Measurements from ENCODE around the gene ADIPOR1.

ADIPOR1 gene

DNA sequence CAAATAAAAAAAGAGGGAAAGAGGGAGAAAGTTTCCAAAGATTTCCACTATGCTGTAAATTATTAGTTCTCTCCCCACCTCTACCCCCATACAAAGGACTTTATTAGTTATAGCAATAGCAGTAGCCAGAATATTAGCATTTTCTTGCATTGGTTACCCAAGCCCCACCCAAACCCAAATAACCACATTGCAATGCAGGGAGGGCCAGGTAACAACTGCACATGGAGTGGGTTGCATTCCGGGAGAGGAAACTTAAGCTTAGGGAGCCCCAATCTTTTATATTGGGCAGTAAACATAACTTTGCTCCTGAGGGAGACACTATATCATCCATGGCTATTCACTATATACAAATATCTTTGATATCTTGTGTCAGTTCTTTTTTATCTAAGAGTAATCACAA lies 6.0 kb downstream of the ADIPOR1 start:
- TF ChIP-seq, protein P1, sequence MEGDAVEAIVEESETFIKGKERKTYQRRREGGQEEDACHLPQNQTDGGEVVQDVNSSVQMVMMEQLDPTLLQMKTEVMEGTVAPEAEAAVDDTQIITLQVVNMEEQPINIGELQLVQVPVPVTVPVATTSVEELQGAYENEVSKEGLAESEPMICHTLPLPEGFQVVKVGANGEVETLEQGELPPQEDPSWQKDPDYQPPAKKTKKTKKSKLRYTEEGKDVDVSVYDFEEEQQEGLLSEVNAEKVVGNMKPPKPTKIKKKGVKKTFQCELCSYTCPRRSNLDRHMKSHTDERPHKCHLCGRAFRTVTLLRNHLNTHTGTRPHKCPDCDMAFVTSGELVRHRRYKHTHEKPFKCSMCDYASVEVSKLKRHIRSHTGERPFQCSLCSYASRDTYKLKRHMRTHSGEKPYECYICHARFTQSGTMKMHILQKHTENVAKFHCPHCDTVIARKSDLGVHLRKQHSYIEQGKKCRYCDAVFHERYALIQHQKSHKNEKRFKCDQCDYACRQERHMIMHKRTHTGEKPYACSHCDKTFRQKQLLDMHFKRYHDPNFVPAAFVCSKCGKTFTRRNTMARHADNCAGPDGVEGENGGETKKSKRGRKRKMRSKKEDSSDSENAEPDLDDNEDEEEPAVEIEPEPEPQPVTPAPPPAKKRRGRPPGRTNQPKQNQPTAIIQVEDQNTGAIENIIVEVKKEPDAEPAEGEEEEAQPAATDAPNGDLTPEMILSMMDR (IDR thresholded peaks at IDR 0.05; ENCODE audit: low read depth, low read length, missing control alignments), result no peak
- no peak overlapping the region for H3K27ac ChIP-seq
- in situ Hi-C loops (cut with HindIII; ENCODE audit: low pct_ligation_motif_present, low sequenced_read_pairs), result no loop called here
- no peak for DNase-seq
- no peak overlapping the region for H3K4me3 ChIP-seq (ENCODE audit: low read depth, low read length)
- peaks cover 15% of the 10 kb centered on the region for H3K36me3 ChIP-seq (replicated peaks)
- H3K27me3 ChIP-seq (replicated peaks), result no peaks in the 10 kb centered on the region

DNA sequence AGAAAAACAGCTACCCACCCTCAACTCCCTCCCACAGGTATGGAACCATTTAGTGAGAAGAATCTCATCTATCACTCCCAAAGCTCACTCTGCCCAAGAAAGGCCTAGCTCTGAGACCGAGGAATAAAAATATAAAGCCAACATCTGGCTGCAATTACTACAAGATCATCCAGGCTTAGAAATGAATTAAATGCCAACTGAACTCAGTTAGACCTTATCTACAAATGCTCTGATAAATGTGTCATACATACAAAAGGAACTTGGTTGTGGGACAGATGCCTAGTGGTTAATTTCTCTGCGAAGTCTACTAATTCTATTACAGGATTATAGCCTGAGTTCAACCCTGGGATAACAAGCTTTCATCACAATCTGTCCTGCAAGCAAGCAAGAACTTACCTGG lies 6.7 kb downstream of the ADIPOR1 start:
- Histone ChIP-seq H3K4me3 (ENCODE audit: low read depth, low read length) (no peak overlapping the region), H3K36me3 (replicated peaks) (peaks cover 17% of the 10 kb centered on the region), H3K27ac (no peak overlapping the region), H3K27me3 (replicated peaks) (no peaks in the 10 kb centered on the region)
- no peak for DNase-seq
- in situ Hi-C loops (cut with HindIII; ENCODE audit: low pct_ligation_motif_present, low sequenced_read_pairs), result no loop called here
- TF ChIP-seq, protein P1 (IDR thresholded peaks at IDR 0.05; ENCODE audit: low read depth, low read length, missing control alignments), result no peak

DNA sequence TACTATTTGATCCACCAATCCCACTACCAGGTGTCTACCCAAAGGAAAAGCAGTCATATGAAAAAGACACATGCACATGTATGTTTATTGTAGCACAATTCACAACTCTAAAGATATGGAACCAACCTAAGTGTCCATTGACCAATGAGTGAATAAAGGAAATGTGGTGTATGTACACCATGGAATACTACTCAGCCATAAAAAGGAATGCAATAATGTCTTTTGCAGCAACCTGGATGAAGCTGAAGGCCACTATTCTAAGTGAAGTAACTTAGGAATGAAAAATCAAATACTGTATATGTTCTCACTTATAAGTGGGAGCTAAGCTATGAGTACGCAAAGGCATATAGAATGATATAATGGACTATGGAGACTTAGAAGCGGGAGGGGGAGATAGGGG lies 12.6 kb downstream of the ADIPOR1 start:
- DNase-seq, result no peak
- no peak overlapping the region for H3K27ac ChIP-seq
- in situ Hi-C loops (cut with HindIII; ENCODE audit: low pct_ligation_motif_present, low sequenced_read_pairs), result no loop called here
- no peaks in the 10 kb centered on the region for H3K27me3 ChIP-seq (replicated peaks)
- no peak overlapping the region for H3K4me3 ChIP-seq (ENCODE audit: low read depth, low read length)
- TF ChIP-seq, protein P1 (IDR thresholded peaks at IDR 0.05; ENCODE audit: low read depth, low read length, missing control alignments), result no peak
- H3K36me3 ChIP-seq (replicated peaks), result peaks cover 66% of the 10 kb centered on the region

DNA sequence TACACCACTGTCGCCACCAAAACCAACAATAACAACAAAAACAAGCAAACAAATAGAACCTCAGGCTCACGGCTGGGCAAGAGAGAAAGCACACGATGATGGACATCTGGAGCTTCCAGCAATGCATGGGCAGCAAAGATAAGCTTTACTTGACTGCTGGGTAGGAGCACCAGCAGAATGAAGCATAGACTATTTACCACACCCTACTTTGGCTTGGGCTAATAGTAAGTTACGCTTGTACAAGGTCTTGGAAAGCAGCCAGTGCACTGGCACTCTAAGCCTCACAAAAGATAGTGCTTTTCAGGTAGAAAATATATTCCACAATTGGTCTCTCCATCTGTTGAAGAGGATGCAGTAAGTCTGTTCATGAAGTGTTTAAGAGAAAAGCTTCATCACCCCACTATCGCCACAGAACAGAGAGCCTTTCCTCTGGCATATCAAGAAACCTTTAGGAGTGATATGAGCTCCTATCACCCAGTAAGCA lies 13.6 kb downstream of the ADIPOR1 start:
- no peak for DNase-seq
- Histone ChIP-seq H3K36me3 (replicated peaks) (peaks cover 69% of the 10 kb centered on the region), H3K27me3 (replicated peaks) (no peaks in the 10 kb centered on the region), H3K4me3 (ENCODE audit: low read depth, low read length) (no peak overlapping the region), H3K27ac (no peak overlapping the region)
- in situ Hi-C loops (cut with HindIII; ENCODE audit: low pct_ligation_motif_present, low sequenced_read_pairs), result no loop called here
- TF ChIP-seq, protein P1 (IDR thresholded peaks at IDR 0.05; ENCODE audit: low read depth, low read length, missing control alignments), result no peak

DNA sequence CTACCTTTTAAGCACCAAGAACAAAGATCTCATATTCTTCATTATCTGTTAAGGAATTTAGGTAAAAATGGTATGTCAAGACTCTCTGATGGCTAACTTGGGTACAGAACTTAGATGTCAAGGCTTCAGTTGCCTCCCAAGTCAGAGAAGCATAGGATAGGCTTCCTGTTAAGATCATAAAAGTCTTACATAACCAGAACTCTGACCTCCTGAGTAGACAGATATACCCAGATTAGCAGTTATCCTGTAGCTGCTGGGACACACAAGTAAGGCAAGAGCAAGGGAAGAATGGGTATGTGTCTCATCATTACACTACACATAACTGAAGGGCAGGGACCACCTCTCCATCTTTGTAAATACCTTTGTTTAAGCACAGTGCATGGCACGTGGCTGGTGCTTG lies 15.7 kb downstream of the ADIPOR1 start:
- no peak overlapping the region for H3K27ac ChIP-seq
- no peak for DNase-seq
- H3K4me3 ChIP-seq (ENCODE audit: low read depth, low read length), result no peak overlapping the region
- no peaks in the 10 kb centered on the region for H3K27me3 ChIP-seq (replicated peaks)
- TF ChIP-seq, protein P1 (IDR thresholded peaks at IDR 0.05; ENCODE audit: low read depth, low read length, missing control alignments), result no peak
- in situ Hi-C loops (cut with HindIII; ENCODE audit: low pct_ligation_motif_present, low sequenced_read_pairs), result no loop called here
- H3K36me3 ChIP-seq (replicated peaks), result peaks cover 57% of the 10 kb centered on the region

DNA sequence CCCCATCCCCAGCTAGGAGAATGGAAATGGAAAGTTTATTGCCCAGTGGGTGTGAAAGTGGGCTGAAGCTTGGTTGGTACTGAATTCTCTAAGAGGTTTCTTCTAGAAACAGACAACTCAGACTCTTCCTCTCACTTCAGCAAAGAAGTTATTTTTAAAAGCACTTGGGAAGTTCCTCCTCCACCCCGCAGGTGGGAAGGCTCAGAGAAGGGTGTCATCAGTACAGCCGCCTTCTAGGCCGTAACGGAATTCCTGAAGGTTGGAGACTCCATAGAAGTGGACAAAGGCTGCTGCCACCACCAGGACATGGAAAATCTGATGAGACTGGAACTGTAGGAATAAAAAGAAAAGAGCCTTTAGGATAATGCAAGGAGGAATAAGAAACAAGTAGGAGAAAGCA lies 16.7 kb downstream of the ADIPOR1 start:
- H3K36me3 ChIP-seq (replicated peaks), result peaks cover 53% of the 10 kb centered on the region

More for the DNA sequence above, 16.7 kb downstream of the ADIPOR1 start:
- TF ChIP-seq, protein P1 (IDR thresholded peaks at IDR 0.05; ENCODE audit: low read depth, low read length, missing control alignments), result no peak
- Histone ChIP-seq H3K4me3 (ENCODE audit: low read depth, low read length) (no peak overlapping the region), H3K27me3 (replicated peaks) (no peaks in the 10 kb centered on the region), H3K27ac (no peak overlapping the region)
- in situ Hi-C loops (cut with HindIII; ENCODE audit: low pct_ligation_motif_present, low sequenced_read_pairs), result no loop called here
- no peak for DNase-seq

Measured in brain microvascular endothelial cell (primary cell).